NCI-H2029 treated with DMSO at 0.1 percent for 48 hours (cell line): ENCODE results near the gene RENBP.

Experiments used
- DNase-seq: peaks from one replicate; lab custom pipeline; 2025; lab: John Stamatoyannopoulos, UW

The RENBP gene

GRCh38 chrX:153919281-153919680, 25.2 kb downstream of the RENBP start:
- DNase-seq: no peak

- no peak for DNase-seq
These were observed 26.6 kb downstream of the RENBP start for GRCh38 chrX:153917869-153918268.

GRCh38 chrX:153913701-153914100, 30.7 kb downstream of the RENBP start:
- DNase-seq: no peak

GRCh38 chrX:153913211-153913610, 31.2 kb downstream of the RENBP start:
- no peak for DNase-seq

DNA sequence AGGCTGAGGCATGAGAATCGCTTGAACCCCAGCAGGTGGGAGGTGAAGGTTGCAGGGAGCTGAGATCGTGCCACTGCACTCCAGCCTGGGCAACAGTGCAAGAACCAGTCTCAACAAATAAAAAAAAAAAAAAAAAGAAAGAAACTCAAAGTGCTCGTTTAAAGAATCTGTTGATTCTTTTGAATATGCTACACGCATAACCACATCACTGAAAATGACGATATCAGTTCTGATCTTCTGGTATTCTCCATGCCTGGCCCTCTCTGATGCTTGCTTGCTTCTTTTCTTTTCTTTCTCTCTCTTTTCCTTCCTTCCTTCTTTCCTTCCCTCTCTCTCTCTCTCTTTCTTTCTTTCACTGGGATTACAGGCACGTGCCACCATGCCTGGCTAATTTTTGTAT, 32.6 kb downstream of the RENBP start:
- no peak for DNase-seq

- DNase-seq: no peak
These were observed 34.0 kb downstream of the RENBP start for GRCh38 chrX:153910446-153910845.

GRCh38 chrX:153909980-153910360, 34.5 kb downstream of the RENBP start:
- no peak for DNase-seq

DNA sequence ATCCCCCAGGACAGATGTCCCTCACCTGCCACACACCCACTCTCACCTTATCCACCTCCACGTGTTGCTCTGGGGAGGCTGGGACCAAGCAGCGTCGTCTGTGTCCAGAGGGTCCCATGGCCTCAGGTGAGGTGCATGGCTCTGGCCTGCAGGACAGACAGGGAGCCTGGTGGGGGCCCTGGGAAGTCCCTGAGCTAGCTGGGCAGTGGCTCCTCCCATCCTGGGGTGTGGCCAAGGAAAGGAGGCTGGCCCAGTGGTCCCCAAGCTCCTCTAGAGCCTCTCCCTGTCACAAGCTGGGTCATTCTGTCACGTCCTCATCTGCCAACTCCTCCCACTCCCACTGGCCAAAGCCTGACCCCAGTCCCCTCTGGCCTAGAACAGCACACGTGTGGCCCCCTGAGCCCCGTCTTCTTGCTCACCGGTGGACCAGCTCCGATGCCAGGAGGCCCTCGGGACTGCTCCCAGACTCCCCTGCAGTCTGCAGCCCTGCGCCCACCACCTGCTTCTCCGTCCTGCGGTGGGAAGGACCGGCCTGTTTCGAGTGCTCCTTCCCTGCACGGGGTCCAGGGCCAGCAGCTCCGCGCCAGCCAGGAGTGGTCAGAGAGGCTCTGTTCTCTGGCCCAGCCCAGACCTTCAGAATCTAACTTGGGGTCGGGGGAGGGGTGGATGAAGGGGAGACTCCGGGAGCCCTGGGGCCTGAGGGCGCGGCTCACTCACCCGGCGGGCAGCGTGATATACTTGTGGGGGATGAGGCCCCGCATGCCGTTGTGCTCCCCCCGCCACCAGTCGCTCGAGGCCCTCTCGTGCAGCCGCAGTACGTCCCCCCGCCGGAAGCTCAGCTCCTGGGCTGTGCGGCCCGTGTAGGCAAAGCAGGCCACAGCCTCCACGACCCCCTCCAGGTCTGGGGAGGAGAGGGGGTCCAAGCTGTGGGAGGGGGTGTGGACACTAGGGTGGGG, 35.1 kb downstream of the RENBP start:
- no peak for DNase-seq

- no peak for DNase-seq
These were observed 36.1 kb downstream of the RENBP start for GRCh38 chrX:153908219-153908860.

- no peak for DNase-seq
These were observed 37.0 kb downstream of the RENBP start for GRCh38 chrX:153907456-153907855.

- no peak for DNase-seq
These were observed 38.1 kb downstream of the RENBP start for GRCh38 chrX:153906126-153906917.

DNA sequence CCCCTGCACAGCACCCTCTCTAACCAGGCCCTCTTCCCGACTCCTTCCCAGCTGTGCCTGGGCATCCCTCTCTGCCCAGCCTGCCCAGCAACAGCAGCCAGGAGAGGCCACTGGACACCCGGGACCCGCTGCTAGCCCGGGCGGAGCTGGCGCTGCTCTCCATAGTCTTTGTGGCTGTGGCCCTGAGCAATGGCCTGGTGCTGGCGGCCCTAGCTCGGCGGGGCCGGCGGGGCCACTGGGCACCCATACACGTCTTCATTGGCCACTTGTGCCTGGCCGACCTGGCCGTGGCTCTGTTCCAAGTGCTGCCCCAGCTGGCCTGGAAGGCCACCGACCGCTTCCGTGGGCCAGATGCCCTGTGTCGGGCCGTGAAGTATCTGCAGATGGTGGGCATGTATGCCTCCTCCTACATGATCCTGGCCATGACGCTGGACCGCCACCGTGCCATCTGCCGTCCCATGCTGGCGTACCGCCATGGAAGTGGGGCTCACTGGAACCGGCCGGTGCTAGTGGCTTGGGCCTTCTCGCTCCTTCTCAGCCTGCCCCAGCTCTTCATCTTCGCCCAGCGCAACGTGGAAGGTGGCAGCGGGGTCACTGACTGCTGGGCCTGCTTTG, 38.9 kb downstream of the RENBP start:
- no peak for DNase-seq

DNA sequence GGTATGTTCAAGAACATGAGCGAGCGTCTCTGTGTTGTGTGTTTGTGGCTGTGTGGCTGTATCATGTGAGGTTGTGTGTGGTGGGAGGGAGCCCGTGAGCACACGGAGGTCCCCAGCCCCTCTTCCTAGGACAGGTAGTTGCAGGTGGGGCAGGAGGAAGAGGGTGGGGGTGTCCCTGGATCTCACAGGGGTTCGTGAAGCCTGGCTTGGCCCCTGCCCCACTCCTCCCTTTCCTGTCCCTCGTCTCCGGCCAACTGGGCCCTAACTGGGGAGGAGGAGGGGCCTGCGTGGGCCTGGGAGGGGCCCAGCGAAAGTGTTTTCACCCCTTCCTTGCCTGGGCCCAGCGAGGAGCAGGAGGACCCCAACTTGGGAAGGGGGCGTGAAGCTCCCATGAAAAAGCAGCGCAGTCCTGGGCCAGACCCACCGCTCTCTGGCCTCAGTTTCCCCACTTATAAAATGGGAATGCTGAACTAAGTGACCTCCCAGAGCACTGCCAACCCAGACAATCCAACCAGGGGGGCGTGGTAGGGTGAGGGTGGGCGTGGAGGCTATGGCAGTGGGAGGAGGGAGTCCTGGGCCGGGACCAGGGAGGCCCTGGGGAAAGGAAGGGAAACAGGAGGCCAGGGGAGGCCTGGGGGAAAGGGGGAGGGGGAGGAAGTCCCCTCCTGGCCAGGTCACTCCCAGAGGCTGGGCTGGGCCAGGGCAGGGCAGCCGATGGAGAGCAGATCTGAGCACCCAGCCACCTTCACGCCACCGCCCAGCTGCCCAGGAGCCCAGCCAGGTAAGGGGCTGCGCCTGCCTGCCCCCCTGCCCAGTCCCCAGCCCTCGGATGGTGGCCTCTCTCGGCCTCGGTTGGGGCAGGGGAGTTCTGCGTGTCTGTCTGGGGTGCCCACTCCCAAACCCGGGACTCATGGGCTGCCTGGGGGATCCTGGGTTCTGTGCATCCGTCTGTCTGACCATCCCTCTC, 40.2 kb downstream of the RENBP start, which contains the start of gene AVPR2:
TSS of gene AVPR2 (plus strand) at position 683 of the 967 bp plus-strand sequence. CDS start 473 bp downstream, outside the sequence.
- no peak for DNase-seq

DNA sequence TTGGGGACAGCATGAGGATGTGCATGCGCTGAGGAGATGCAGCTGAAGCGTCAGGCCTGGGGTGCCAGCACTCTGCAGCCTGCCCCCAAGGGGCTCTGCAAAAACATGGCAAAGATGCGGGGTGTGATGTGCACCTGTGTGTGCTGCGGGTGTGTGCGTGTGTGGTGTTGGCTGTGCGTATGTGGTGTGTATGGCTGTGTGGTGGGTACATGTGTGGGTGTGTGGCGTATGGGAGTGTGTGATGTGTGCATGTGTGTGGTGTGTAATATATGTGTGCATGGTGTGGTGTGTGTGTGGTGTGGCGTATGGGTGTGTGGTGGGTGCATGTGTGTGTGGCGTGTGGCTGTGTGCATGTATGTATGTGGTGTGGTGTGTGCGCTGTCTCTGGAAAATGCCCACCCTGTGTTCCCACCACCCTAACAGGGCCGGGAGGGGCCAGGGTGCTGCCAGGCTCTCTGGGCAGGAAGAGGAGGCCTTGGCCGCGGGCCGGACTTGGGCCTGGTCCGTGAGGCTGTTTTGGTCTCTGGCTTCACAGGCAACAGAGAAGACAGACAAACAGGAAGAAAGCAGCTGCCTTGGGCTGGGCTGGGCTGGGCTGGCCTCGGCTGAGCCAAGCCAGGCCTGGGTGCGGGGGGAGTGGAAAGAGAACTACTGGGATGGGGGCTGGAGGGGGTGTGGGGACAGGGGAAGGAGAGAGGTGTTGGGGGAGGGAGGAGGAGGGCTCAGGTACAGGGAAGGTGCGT, 41.0 kb downstream of the RENBP start:
- DNase-seq: no peak

DNA sequence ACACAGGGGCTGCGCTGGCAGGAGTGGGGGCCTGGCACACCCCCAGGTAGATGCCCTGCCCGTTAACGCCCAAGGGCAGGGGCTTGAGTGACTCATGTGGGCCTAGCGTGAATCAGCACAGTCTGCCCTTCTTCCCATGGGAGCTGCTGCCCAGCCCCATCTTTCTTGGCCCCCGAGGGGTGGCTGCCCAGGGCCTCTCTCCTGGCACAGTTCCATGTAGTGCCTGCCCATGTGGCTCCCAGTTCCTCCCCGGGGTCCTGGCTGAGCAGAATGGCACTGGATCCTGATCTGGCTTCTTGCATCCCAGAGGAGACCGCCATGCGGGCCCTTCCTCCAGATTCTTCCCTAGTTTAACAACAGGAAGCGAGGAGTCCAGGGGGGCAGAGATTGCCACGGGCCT, 42.1 kb downstream of the RENBP start:
- no peak for DNase-seq

DNA sequence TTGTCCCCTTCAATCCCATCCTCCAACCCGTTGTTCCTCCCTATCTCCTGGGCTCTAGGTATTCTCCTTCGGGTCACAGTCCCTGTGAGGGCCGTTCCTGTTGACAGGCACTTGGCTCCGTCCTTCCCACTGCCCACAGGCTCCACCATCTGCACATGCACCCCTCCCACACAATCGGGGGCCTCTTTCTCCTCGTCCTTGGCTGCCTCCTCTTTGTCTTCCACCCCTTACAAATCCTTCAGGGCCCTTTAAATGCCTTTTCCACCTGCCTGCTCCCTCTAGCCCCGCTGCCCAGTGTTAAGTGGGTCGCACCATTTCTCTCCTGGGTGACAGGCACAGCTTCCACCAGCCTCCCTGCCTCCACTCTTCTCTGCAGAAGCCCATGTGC, 42.7 kb downstream of the RENBP start:
- DNase-seq: no peak

- no peak for DNase-seq
These were observed 43.4 kb downstream of the RENBP start for GRCh38 chrX:153900831-153901752.

GRCh38 chrX:153897899-153898298, 46.5 kb downstream of the RENBP start:
- DNase-seq: no peak

- DNase-seq: peak; percentile 68
These were observed 55.3 kb downstream of the RENBP start for GRCh38 chrX:153889123-153889522.
